Progenitor cell of endocrine pancreas (in vitro differentiated cells): ENCODE results near the gene REM2. TPM values are rescaled to one million over a fixed set of nuclear protein-coding genes. Genes with fewer than 3 reads are reported as not detected.

Experiments used
- DNase-seq: peaks from one replicate; pipeline ENCODE4 v3.0.0; 2021; ENCODE audit warnings: low spot score; ENCODE audit not compliant: unreplicated experiment
- H3K27ac Mint-ChIP-seq: 2 replicates; pipeline ENCODE4 v1.8.0; 2021; ENCODE audit warnings: mild to moderate bottlenecking, moderate library complexity, mixed read lengths
- H3K27me3 Mint-ChIP-seq: 2 replicates; pipeline ENCODE4 v1.8.0; 2021; ENCODE audit warnings: mixed read lengths
- H3K36me3 Mint-ChIP-seq: 2 replicates; pipeline ENCODE4 v1.8.0; 2022; ENCODE audit warnings: mixed read lengths; ENCODE audit not compliant: insufficient read depth
- H3K4me1 Mint-ChIP-seq: 2 replicates; pipeline ENCODE4 v1.8.0; 2021; ENCODE audit warnings: low read depth, mixed read lengths
- H3K4me3 Mint-ChIP-seq: 2 replicates; pipeline ENCODE4 v1.8.0; 2021; ENCODE audit warnings: low read depth, mild to moderate bottlenecking, moderate library complexity, mixed read lengths
- H3K9me3 Mint-ChIP-seq: 2 replicates; pipeline ENCODE4 v1.8.0; 2021; ENCODE audit warnings: low read depth, mixed read lengths
- CTCF ChIP-seq: fragments of 200-600 bp; sonication (generic); IDR thresholded peaks from one replicate; pipeline ENCODE4 v1.5.0; 2021; ENCODE audit warnings: antibody characterized with exemption, mild to moderate bottlenecking; ENCODE audit not compliant: unreplicated experiment
- total RNA-seq: library from RNA; stranded (reverse); gene quantifications from 2 replicates; pipeline ENCODE4 v1.2.1, GENCODE V29; 2021

The REM2 gene
- total RNA-seq, 1 donor from 2014 or later, result 11.3 TPM

- H3K36me3 Mint-ChIP-seq, result peaks cover 3% of the 10 kb centered on the region
- TF ChIP-seq CTCF, result no peak
- no peak overlapping the region for H3K4me3 Mint-ChIP-seq
- no peaks in the 10 kb centered on the region for H3K4me1 Mint-ChIP-seq
- H3K27me3 Mint-ChIP-seq, result no peaks in the 10 kb centered on the region
- DNase-seq, result no peak
- H3K9me3 Mint-ChIP-seq, result no peaks in the 10 kb centered on the region
- H3K27ac Mint-ChIP-seq, result no peak overlapping the region
Observed at GRCh38 chr14:22893706-22894105, 10.7 kb downstream of the REM2 start.

GRCh38 chr14:22895402-22895801 lies 12.4 kb downstream of the REM2 start:
- Mint-ChIP-seq H3K36me3 (peaks cover 4% of the 10 kb centered on the region), H3K9me3 (no peaks in the 10 kb centered on the region), H3K27me3 (no peaks in the 10 kb centered on the region), H3K27ac (no peak overlapping the region), H3K4me3 (no peak overlapping the region), H3K4me1 (no peaks in the 10 kb centered on the region)
- no peak for TF ChIP-seq CTCF
- DNase-seq, result no peak

- Mint-ChIP-seq H3K9me3 (no peaks in the 10 kb centered on the region), H3K4me1 (no peaks in the 10 kb centered on the region), H3K27me3 (no peaks in the 10 kb centered on the region), H3K4me3 (no peak overlapping the region), H3K36me3 (peaks cover 11% of the 10 kb centered on the region), H3K27ac (no peak overlapping the region)
- DNase-seq, result no peak
- TF ChIP-seq CTCF, result no peak
Observed at GRCh38 chr14:22896356-22896755, 13.3 kb downstream of the REM2 start.

- DNase-seq, result no peak
- Mint-ChIP-seq H3K27ac (no peak overlapping the region), H3K4me3 (no peak overlapping the region), H3K9me3 (no peaks in the 10 kb centered on the region), H3K27me3 (no peaks in the 10 kb centered on the region), H3K4me1 (no peaks in the 10 kb centered on the region), H3K36me3 (peaks cover 14% of the 10 kb centered on the region)
- TF ChIP-seq CTCF, result no peak
Observed at GRCh38 chr14:22896760-22897159, 13.7 kb downstream of the REM2 start.

- Mint-ChIP-seq H3K27ac (no peak overlapping the region), H3K36me3 (peaks cover 15% of the 10 kb centered on the region), H3K4me1 (no peaks in the 10 kb centered on the region), H3K9me3 (no peaks in the 10 kb centered on the region), H3K27me3 (no peaks in the 10 kb centered on the region), H3K4me3 (no peak overlapping the region)
- TF ChIP-seq CTCF, result no peak
- DNase-seq, result no peak
Observed at GRCh38 chr14:22897357-22897756, 14.3 kb downstream of the REM2 start.
